Stimulated activated CD4-positive, alpha-beta T cell treated with anti-CD3 and anti-CD28 coated beads, Interleukin-4, amount 100 ng/mL, for 1 hour (primary cell): ENCODE results near the gene GLI2.

ENCODE experiments used
- DNase-seq: peaks from one replicate; pipeline ENCODE4 v3.0.0-alpha.2; 2020

The GLI2 gene

DNA sequence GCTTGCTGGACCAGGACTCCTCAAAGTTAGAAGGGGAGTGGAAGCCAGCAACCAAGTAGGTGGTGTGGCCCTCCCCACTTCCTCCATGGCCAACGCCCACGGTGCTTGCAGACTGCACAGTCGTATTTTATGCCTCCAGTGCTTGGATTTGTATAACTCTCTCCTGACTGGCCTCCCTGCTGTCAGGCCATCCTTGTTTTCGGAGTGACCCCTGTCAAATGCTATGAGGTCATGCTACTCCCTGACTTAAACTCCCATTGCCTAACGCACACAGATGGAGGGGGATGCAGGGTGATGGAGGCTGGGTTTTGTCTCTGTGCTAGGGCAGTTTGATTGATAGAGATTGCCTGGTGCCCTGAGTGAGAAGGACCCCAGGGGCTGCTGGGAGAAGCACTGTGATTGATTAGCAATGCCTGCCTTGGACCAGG lies 36.1 kb downstream of the GLI2 start:
- no peak for DNase-seq

DNA sequence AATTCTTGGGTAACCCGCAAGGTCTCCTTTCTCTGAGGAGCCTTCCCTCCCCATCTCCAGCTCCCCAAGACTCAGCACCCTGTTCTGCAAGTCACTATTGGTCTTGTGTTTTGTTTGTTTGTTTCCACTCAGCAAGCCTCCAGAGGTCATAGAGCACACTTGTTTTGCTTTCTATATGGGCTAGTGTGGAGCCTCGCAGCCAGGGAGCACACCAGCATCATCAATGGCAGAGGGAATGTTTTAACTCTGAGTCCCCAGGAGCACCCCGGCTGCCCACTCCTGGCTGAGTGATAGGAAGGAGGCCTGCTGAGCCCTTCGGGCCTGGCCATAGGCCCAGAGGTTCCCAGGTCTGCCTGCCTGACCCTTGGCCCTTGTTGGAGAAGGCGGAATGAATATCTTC lies 36.6 kb downstream of the GLI2 start:
- no peak for DNase-seq

DNA sequence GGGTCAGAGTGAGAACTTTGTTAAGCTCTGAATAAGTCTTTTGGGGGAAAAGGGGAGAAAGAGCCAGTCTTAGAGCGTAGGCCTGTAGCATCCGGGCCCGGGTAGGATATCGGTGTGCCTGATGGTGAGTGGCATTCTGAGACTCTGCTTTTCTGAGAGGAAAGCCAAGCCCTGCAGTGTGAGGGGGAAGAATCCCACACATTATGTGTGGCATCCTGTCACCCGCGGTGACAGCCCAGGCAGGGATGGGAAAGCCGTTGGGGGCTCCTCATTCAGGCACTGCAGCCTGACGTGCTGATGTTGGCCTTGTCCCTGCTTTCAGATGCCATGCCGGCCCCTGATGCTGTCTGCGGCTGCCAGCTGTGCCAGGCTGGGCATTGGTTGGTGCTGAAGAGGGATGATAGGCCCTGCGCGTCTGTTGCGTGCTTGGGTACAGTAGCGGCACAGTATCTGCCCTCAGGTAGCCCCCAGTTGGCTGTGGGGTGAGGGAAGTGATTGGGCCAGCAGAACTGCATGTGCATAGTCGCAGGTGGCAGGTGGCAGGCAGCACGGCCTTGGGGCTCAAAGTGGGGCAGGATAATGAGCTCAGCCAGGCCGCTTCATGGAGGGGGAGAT lies 37.6 kb downstream of the GLI2 start:
- no peak for DNase-seq

DNA sequence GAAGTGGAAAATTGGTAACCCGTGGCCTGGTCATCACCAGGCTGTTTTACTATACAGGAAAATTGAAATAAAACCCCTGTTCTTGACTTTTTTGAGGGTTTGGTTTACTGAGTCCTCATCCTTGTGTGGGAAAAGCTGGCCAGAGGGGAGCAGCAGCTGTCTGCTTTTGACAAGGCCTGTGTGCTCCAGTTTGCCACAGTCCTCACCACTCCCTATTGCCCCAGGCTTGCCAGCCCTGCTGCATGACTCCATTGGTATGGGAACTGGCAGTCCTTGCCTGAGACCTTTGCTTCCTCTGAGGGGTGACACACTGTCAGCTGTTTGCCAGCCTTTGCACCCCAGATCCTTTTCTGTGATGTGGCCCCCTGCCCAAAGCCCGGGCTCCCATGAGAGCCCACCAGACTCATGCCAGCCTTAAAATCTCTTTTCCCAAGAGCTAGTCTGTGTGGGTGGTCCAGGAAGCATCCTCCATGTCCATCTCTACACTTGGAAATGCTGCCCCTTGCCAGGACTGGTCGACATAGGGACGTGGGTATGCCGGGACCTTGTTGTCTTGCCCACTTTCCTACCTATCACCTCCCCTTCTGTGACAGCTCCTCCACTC lies 39.0 kb downstream of the GLI2 start:
- DNase-seq, result no peak

DNA sequence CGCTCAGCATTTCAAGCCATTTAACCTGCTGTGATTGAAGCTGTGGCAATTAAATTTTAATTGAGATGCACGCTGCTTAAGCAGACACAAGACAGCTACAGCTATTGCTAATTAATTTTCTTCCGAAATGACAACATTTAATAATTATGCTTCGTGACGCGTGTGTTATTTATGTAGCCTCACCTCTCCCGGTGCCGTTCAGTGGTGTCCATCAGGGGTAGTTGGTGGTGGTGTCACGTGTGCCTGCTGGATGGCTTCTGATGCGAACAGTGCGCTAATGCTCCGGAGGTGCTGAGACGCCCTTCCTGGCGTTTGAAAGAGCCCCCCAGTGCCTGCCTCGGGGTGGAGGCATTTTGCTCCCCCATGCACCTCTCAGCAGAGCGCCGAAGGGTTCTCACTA lies 39.5 kb downstream of the GLI2 start:
- DNase-seq, result no peak

- no peak for DNase-seq
Observed at GRCh38 chr2:120775801-120776589, 40.3 kb downstream of the GLI2 start.

DNA sequence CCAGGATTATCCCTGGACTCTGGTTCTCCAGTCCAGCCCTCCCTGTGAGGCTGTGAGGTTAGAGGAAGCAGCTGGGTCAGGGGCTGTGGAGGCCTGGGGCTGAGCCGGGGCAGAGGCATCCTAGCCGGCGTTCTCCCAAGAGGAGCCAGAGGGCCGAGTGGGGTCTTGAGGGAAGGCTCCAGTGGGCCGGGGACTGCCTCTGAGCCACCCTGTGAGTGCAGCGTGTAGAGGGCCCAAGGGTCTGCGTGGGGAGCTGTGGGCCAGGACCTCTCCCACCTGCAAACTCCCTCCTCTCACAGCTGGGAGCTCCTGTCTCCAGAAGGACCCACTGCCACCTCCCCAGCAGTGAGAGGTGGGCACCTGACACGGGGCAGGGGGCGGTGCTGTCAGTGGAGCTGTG lies 41.0 kb downstream of the GLI2 start:
- no peak for DNase-seq

GRCh38 chr2:120777170-120777751 lies 41.6 kb downstream of the GLI2 start:
- DNase-seq, result no peak

GRCh38 chr2:120777787-120778186 lies 42.1 kb downstream of the GLI2 start:
- DNase-seq, result no peak

DNA sequence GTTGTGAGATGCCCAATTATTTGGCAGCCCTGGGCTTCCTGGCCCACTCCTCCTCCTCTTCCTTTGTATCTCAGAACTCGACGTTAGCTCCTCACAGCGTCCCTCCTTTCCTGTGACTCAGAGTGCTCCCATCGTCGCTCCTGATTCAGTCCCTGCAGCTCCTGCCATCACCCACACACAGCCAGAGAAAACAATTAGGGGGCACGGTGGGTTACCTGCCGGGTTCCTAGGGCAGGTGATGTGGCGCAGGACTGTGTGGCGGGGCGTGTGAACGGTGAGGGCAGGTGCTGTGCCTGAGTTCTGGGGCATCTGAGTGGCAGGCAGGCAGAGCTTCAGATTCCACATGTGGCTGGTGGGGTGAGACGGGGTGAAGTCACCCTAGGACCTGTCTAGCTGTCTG lies 42.6 kb downstream of the GLI2 start:
- DNase-seq, result no peak

- no peak for DNase-seq
Observed at GRCh38 chr2:120779781-120780283, 44.2 kb downstream of the GLI2 start.

GRCh38 chr2:120780402-120780801 lies 44.7 kb downstream of the GLI2 start:
- no peak for DNase-seq

- no peak for DNase-seq
Observed at GRCh38 chr2:120783371-120783791, 47.7 kb downstream of the GLI2 start.

GRCh38 chr2:120783969-120784372 lies 48.3 kb downstream of the GLI2 start:
- DNase-seq, result no peak
